ENCODE data around the gene NAPB. TPM values are rescaled to one million over a fixed set of nuclear protein-coding genes. Genes with fewer than 3 reads are reported as not detected.
"Not testable (repeated sequence)": the region's sequence is repeated elsewhere in the genome, so short reads cannot be mapped to it uniquely, and the experiment has no call there.

The NAPB gene
- polyA plus RNA-seq, 1 experiment: 6.4 TPM

DNA sequence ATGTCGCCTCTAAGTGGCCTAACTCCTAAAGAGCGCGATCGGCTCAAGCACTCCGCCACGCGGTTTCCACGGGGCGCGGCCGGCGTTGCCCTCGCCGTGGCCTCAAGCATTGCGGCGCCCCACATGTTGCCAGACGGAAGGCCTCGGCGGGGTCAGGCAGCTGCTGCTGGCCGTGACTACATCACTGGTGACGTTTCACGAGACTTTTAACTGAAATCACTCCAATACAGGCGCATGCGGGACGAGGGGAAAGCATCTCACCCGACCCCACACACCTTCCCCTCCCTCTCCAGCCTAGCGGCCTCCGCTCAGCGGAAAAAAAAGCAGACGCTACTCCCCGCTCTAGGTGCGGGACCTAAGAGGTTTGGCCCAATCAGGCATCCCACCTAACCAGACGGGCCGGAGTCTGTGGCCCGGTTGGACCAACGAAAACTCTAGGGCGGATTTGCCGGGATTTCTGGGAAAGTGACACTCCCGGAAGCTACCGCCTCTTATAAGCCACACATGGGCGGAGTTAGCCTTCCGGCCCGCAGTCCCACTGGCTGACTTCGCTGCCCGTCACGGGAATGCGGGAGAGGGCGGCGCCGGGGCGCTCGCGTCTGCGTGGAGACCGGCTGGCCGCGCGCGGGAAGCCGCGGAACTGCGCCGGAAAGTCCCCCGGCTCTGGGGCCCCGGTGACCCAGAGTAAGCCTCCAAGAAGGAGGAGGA is 70.9 kb downstream of the NAPB start, which contains the start of gene NXT1:
NXT1 (plus strand) TSS at position 596 of the 708 bp plus-strand sequence. CDS start 3,251 bp downstream, outside the sequence.
- DNase-seq (ENCODE audit: low read depth, low spot score): peak; percentile 97
- TF ChIP-seq, protein P1, sequence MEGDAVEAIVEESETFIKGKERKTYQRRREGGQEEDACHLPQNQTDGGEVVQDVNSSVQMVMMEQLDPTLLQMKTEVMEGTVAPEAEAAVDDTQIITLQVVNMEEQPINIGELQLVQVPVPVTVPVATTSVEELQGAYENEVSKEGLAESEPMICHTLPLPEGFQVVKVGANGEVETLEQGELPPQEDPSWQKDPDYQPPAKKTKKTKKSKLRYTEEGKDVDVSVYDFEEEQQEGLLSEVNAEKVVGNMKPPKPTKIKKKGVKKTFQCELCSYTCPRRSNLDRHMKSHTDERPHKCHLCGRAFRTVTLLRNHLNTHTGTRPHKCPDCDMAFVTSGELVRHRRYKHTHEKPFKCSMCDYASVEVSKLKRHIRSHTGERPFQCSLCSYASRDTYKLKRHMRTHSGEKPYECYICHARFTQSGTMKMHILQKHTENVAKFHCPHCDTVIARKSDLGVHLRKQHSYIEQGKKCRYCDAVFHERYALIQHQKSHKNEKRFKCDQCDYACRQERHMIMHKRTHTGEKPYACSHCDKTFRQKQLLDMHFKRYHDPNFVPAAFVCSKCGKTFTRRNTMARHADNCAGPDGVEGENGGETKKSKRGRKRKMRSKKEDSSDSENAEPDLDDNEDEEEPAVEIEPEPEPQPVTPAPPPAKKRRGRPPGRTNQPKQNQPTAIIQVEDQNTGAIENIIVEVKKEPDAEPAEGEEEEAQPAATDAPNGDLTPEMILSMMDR (IDR thresholded peaks at IDR 0.05; ENCODE audit: low read depth, low read length): no peak
- POLR2A ChIA-PET: interaction anchor here (0.6 to 2.5 kb wide), 13 partner anchors 8 to 763 kb away, joined by 3 to 9 read pairs (median 4); partner anchors contain the start of genes GZF1, NAPB and THBD
- Histone ChIP-seq H3K27me3 (ENCODE audit: control insufficient read depth, insufficient read depth, low read length) (no peaks in the 10 kb centered on the region), H3K27ac (ENCODE audit: low read depth, low read length) (peak within 1 kb of the TSS; percentile 99), H3K9me3 (ENCODE audit: control insufficient read depth, insufficient read depth, low read length) (no peaks in the 10 kb centered on the region), H3K4me3 (ENCODE audit: low read depth, low read length) (peak within 1 kb of the TSS; percentile 90)
- CTCF ChIA-PET: interaction anchor here (0.5 to 3.1 kb wide), 33 partner anchors 9 to 748 kb away, joined by 3 to 27 read pairs (median 4); partner anchors contain the start of genes CST11 and NAPB

DNA sequence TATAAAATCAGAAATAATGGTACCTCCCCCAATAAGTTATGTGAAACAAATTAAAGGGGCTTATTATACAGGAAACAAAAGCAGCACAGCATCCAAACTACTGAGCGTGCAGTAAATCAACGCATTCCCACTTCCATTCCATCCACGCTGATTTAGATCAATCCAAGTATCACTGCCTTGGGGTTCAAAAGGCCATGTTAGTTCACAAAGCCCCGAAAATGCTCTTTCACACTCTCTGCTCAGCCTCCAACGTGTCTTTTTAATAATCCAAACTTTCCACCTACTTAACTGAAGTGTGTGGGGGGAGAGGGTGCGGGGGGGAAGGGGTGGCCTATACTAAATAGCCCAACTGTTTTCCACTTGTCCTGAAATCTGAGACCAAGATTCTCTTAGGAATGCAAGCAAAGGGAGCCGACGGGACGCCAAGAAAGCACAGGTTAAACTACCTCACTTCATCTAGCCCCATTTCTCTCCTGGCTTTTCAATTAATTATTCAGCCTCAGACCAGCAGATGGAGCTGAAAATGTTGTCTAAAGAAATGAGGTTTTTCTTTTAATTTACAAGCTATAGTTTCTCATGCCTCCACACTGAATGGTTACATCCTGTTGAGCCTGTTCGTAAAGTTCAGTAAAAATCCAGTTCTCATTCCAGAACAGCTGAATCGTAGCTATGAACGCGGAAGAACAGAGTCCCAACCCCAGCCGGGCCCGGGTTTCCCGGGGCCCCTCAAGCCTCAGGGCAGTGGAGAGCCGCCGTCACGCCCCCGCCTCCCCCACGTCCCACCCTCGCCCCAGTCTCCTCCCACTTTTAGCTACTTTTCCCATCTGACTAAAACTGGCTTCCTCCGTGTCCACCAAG is 71.7 kb downstream of the NAPB start:
- Histone ChIP-seq H3K27ac (ENCODE audit: low read depth, low read length) (peak overlapping the region; percentile 99), H3K4me3 (ENCODE audit: low read depth, low read length) (peak overlapping the region; percentile 71), H3K27me3 (ENCODE audit: control insufficient read depth, insufficient read depth, low read length) (no peaks in the 10 kb centered on the region), H3K9me3 (ENCODE audit: control insufficient read depth, insufficient read depth, low read length) (no peaks in the 10 kb centered on the region)
- ChIA-PET POLR2A (interaction anchor here (0.6 to 2.5 kb wide), 12 partner anchors 9 to 763 kb away, joined by 3 to 9 read pairs (median 4); partner anchors contain the start of genes GZF1, NAPB and THBD), CTCF (interaction anchor here (0.6 to 3.1 kb wide), 31 partner anchors 10 to 662 kb away, joined by 3 to 27 read pairs (median 4); partner anchors contain the start of genes CST11 and NAPB)
- no peak for DNase-seq (ENCODE audit: low read depth, low spot score)
- TF ChIP-seq, protein P1 (IDR thresholded peaks at IDR 0.05; ENCODE audit: low read depth, low read length): peak; percentile 51

DNA sequence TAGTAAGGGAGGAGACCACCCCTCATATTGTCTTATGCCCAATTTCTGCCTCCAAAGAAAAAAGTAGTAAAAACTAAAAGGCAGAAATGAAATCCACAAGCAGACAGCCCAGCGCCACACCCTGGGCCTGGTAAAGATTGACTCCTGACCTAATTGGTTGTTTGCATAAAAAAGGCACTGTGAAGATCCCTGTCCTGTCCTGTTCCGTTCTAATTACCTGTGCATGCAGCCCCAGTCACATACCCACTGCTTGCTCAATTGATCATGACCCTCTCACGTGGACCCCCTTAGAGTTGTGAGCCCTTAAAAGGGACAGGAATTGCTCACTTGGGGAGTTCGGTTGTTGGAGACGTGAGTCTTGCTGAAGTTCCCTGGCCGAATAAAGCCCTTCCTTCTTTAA is 72.8 kb downstream of the NAPB start:
- DNase-seq (ENCODE audit: low read depth, low spot score); H3K27ac ChIP-seq (ENCODE audit: low read depth, low read length); POLR2A ChIA-PET; H3K27me3 ChIP-seq (ENCODE audit: control insufficient read depth, insufficient read depth, low read length); H3K9me3 ChIP-seq (ENCODE audit: control insufficient read depth, insufficient read depth, low read length); H3K4me3 ChIP-seq (ENCODE audit: low read depth, low read length): not testable (repeated sequence)
- CTCF ChIA-PET: interaction anchor here (3.1 kb wide), 1 partner anchor 9 kb away, joined by 22 read pairs; no protein-coding TSS in a partner anchor

DNA sequence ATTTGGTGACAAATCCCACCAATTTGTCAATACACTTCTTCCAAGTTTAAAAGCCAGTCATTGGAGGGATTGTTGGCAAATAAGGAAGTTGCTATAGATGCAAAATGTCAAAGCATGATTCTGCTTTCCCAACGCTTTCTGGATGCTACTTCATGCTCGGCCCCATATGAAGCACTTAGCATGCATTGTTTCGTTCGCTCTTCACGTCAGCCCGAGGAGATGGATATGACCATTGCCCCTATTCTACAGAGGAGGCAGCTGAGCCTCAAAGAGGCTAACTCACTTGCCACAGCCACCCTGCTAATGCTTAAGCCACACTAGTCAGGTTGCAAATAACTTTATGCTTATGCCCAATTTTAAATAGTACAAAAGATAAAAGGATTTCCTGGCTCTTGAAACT is 73.5 kb downstream of the NAPB start:
- POLR2A ChIA-PET: no interaction called here
- no peaks in the 10 kb centered on the region for H3K27me3 ChIP-seq (ENCODE audit: control insufficient read depth, insufficient read depth, low read length)
- no peaks in the 10 kb centered on the region for H3K9me3 ChIP-seq (ENCODE audit: control insufficient read depth, insufficient read depth, low read length)
- TF ChIP-seq, protein P1 (IDR thresholded peaks at IDR 0.05; ENCODE audit: low read depth, low read length): no peak
- no peak overlapping the region for H3K27ac ChIP-seq (ENCODE audit: low read depth, low read length)
- DNase-seq (ENCODE audit: low read depth, low spot score): no peak
- no peak overlapping the region for H3K4me3 ChIP-seq (ENCODE audit: low read depth, low read length)
- CTCF ChIA-PET: interaction anchor here (1.2 kb wide), 1 partner anchor 656 kb away, joined by 5 read pairs; no protein-coding TSS in a partner anchor

DNA sequence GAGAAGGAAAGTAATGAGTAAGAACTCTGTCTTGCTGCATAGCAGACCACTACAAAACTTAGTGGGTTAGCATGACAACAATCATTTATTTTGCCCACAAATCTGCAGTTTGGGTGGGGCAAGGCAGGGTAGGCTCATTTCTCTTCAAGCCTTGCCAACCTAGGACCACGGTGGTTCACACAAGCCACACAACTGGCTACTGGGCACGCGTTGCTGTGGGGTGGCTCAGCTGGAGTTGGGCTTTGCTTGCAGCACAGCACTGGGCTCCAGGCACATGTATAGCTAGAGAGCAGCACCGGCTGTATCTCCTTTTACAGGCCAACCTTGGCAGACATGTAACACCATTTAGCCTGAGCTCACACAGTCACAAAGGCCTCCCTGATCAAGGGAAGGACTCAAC is 75.3 kb downstream of the NAPB start:
- CTCF ChIA-PET: interaction anchor here (0.7 to 1.4 kb wide), 3 partner anchors 261 to 662 kb away, joined by 3 to 4 read pairs (median 3); no protein-coding TSS in a partner anchor

More for the DNA sequence above, 75.3 kb downstream of the NAPB start:
- H3K27me3 ChIP-seq (ENCODE audit: control insufficient read depth, insufficient read depth, low read length): no peaks in the 10 kb centered on the region
- H3K9me3 ChIP-seq (ENCODE audit: control insufficient read depth, insufficient read depth, low read length): no peaks in the 10 kb centered on the region
- POLR2A ChIA-PET: no interaction called here
- H3K27ac ChIP-seq (ENCODE audit: low read depth, low read length): no peak overlapping the region
- H3K4me3 ChIP-seq (ENCODE audit: low read depth, low read length): no peak overlapping the region
- TF ChIP-seq, protein P1 (IDR thresholded peaks at IDR 0.05; ENCODE audit: low read depth, low read length): no peak
- no peak for DNase-seq (ENCODE audit: low read depth, low spot score)
